T-helper 2 cell treated with Interferon-gamma antibody and Interleukin-4, amounts not matched to agents 5 μg/mL and 100 μg/mL, for 36 hours (primary cell): ENCODE measurements around the gene TP53RK.

Experiments used
- DNase-seq: peaks from one replicate; pipeline ENCODE4 v3.0.0; 2021; ENCODE audit warnings: low spot score
- H3K27ac Mint-ChIP-seq: one replicate; pipeline ENCODE4 v1.8.0; 2021; ENCODE audit warnings: mild to moderate bottlenecking, mixed read lengths
- H3K27me3 Mint-ChIP-seq: one replicate; pipeline ENCODE4 v1.8.0; 2021; ENCODE audit warnings: low read depth, mixed read lengths
- H3K36me3 Mint-ChIP-seq: one replicate; pipeline ENCODE4 v1.8.0; 2021; ENCODE audit warnings: low read depth, mixed read lengths
- H3K4me1 Mint-ChIP-seq: one replicate; pipeline ENCODE4 v1.8.0; 2021; ENCODE audit warnings: low read depth, mixed read lengths
- H3K4me3 Mint-ChIP-seq: one replicate; pipeline ENCODE4 v1.8.0; 2022; ENCODE audit warnings: mild to moderate bottlenecking, moderate library complexity, mixed read lengths
- H3K9me3 Mint-ChIP-seq: one replicate; pipeline ENCODE4 v1.8.0; 2021; ENCODE audit warnings: mixed read lengths

The TP53RK gene

DNA sequence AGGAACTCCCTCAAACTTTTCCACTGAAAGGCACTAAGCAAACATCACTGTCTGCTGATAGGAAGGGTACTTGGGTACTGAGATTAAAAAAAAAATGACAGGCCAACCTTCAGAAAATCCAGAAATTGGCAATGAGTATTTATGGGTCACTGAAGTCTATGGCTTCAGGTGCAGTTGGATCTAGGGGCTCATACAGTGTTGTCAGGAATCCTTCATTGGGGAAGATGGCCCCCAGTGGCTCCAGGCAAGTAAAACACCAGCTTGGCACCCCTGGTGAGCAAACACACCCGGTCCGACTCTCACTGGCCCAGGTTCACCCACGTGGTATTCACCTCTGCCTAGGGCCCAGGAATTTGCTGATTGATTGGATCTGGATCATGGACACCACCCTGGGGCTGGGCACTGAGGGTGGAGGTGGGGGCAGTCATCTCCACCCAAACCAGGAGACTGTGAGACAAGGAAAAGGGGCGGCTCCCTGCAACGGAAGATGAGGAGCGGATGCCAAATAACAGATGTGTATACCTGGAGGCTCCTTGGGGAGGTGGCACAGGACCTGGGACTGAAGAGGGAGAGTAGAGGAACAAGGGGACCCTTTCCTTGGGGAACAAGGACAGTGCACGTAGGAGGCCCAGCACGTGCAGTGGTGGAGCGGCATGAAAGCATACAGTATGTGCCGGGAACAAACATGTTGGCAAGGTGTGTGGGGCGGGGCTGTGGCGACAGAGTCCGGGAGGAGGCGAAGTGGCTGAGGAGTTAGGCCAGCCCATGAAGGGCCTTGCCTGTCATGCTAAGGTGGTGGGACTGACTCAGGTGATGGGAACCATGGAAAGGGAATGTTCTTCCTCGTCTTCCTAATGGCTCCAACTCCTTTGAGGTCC, 25.0 kb upstream of the TP53RK start:
- H3K4me3 Mint-ChIP-seq, result no peak overlapping the region
- H3K27me3 Mint-ChIP-seq, result peaks cover 26% of the 10 kb centered on the region
- no peak overlapping the region for H3K27ac Mint-ChIP-seq
- DNase-seq, result no peak
- H3K4me1 Mint-ChIP-seq, result peaks cover 3% of the 10 kb centered on the region
- H3K9me3 Mint-ChIP-seq, result no peaks in the 10 kb centered on the region
- H3K36me3 Mint-ChIP-seq, result no peaks in the 10 kb centered on the region

DNA sequence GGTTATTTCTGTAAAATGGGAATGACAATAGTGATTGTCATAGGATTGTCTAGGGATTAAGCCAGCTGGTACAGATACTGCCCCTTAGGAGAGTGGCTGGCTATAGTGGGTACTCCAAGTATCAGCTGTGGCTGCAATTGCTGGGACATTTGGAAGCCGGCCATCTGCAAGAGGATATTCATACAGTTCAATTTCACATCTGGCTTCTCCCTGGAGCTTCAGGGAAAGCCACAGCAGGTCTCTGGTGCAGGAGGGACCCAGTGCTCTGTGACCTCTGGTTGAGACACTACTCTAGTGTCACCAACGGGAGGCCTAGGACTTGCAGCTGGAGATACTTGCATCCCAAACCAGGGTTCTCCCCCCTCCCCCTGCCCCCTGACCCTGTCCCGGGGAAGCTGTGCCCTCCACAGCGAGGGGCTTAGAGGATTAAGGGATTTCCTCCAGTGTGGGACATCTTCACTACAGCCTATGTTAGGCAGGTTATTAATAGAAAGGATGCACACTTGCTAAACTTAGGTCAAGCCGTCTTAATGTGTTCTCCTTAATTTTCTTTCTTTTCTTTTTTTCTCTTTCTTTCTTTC, 22.9 kb upstream of the TP53RK start:
- Mint-ChIP-seq H3K4me1 (peaks cover 6% of the 10 kb centered on the region), H3K4me3 (no peak overlapping the region), H3K36me3 (no peaks in the 10 kb centered on the region), H3K27ac (no peak overlapping the region), H3K27me3 (peaks cover 43% of the 10 kb centered on the region), H3K9me3 (no peaks in the 10 kb centered on the region)
- no peak for DNase-seq

DNA sequence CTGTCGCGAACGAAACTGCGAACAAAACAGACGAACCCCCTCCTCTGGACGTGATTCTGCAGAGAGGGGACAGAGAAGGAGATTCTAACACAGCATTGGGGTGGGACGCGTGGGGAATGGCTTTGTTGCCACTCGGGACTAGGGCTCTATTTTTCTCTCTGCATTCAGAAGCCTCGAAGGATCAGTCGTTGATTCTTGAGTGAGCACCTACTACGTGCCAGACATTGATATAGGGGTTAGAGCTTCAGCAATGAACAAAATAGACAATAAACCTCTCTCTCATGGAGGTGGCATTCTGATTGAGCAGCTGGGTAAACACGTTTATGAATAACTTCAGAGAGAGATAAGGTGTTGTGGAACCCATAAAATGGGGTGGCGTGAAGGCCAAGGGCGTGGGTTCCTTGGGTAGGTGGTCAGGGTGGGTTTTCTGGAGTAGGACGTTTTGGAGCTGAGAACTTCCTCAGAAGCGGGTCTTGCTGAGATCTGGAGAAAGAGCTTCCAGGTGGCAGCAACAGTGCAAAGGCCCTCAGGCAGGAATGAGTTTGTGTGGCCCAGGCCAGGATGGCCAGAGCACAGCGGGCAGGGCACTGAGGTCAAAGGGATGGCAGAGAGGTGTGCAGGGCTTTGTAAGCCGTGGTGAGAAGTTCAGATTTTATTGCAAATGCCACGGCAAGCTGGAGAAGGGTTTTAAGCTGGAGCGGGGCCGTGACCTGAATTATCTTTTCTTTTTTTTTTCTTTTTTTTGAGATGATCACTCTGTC, 21.1 kb upstream of the TP53RK start:
- peaks cover 4% of the 10 kb centered on the region for H3K9me3 Mint-ChIP-seq
- H3K27me3 Mint-ChIP-seq, result peaks cover 53% of the 10 kb centered on the region
- H3K4me1 Mint-ChIP-seq, result peaks cover 6% of the 10 kb centered on the region
- H3K4me3 Mint-ChIP-seq, result peak overlapping the region; percentile 48
- no peak overlapping the region for H3K27ac Mint-ChIP-seq
- no peak for DNase-seq
- no peaks in the 10 kb centered on the region for H3K36me3 Mint-ChIP-seq

DNA sequence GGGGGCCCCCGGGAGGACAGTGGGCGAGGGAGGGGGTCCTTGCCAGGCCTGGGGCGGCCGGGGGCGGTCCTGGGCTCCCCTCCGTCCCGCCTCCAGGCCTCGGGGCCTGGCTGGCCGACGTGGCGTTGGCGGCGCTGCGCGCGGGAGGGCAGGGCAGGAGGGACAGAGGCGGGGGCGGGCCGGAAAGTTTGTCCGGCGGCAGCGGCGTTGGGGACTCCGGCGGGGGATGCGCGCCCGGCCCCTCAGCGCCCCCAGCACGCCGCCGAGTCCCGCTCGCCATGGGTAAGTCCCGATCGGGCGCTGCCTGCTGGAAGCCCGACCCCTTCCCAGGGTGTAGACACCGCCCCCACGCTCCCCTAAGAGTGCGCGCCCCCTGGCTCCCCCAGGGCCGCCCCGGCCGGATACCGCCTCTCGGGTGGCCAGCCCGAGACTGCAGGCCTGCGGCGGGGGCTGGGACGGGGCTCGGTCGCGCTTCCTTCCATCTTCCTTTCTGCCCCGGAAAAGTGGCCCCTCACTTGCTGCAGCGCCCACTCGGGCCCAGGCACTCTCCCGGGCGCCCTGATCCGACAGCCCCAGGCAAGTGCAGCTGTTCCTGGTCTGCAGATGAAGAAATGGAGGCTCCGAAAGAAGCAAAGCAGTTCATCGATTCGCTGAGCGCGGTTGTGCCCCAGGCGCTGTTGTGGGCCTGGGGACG, 20.4 kb upstream of the TP53RK start, which contains the start of gene SLC2A10:
Gene SLC2A10 (plus strand): TSS at position 191 of the 694 bp plus-strand sequence. CDS start 88 bp downstream, at position 279.
- Mint-ChIP-seq H3K27ac (no peak within 1 kb of the TSS), H3K27me3 (peaks cover 54% of the 10 kb centered on the region), H3K4me1 (peaks cover 6% of the 10 kb centered on the region), H3K9me3 (peaks cover 4% of the 10 kb centered on the region), H3K4me3 (peak within 1 kb of the TSS; percentile 48), H3K36me3 (no peaks in the 10 kb centered on the region)
- DNase-seq, result no peak

DNA sequence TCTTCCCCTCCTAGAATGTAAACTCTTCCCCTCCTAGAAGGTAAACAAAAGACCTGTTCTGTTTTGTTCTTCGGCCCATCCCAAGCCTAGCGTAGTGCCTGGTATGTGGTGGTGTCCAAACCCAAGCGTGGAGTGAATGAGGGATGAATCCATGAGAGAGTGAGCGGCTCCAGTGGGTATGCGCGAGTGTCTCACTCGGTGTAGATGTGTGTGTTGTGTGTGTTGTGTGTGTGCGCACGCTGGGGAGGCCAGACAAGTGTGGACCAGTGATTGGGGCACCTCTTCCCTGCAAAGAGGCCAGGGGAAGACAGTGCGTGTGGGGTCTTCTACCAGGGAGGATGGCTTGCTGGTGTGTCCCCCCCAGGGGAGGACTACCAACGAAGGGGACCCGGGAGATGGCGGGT, 19.8 kb upstream of the TP53RK start:
- Mint-ChIP-seq H3K9me3 (peaks cover 4% of the 10 kb centered on the region), H3K27ac (no peak overlapping the region), H3K27me3 (peaks cover 57% of the 10 kb centered on the region), H3K36me3 (no peaks in the 10 kb centered on the region), H3K4me3 (peak overlapping the region; percentile 33), H3K4me1 (peaks cover 6% of the 10 kb centered on the region)
- DNase-seq, result no peak

DNA sequence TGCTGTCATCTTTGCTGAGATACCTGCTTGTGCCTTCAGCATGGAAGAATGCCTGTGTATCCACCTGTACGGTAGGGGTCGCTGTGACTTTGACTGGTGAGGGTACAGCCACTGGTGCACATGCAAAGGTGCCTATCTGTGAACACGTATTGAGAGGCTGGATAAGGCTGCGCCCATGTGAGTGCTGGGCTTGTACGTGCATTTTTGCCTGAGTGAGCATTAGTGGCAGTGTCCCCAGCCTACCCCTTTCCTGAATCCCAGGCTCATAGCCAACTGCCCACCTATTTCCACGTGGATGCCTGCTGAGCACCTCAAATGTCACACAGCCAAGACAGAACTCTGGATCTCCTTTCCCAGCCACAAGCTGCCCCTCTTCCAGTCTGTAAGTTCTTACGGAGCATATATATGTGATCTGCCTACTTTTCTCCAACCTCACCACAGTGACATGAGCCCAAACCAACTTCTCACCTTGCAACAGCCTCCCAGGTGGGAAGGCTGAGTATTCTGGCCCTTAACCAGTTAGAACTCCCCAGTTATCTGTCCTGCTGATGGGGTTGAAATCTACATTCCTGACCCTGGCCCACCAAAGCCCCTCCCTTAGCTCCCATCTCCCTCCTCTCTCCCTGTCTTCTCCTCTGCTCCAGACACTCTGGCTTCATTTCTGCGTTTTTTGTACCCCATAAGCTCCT, 19.1 kb upstream of the TP53RK start:
- Mint-ChIP-seq H3K36me3 (no peaks in the 10 kb centered on the region), H3K4me1 (peaks cover 6% of the 10 kb centered on the region), H3K9me3 (peaks cover 4% of the 10 kb centered on the region), H3K4me3 (no peak overlapping the region), H3K27me3 (peaks cover 59% of the 10 kb centered on the region), H3K27ac (no peak overlapping the region)
- DNase-seq, result no peak

DNA sequence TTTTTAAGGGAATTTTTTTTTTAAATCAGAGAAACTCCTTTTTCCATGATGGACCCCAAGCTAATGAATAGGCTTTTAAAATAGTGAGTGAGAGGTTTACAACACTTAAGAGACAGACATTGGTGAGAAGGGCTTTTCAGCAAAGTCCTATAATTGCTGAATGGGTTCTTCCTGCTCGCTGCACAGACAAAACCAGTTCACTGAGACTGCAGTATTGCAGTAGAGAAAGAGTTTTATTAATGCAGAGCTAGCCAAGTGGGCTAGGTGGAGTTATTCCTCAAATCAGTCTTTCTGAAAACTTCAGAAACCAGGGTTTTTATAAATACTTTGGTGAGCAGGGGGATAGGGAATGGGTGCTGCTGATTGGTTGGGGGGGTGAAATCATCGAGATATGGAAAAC, 17.0 kb upstream of the TP53RK start:
- H3K36me3 Mint-ChIP-seq, result no peaks in the 10 kb centered on the region
- no peak overlapping the region for H3K27ac Mint-ChIP-seq
- H3K27me3 Mint-ChIP-seq, result peaks cover 52% of the 10 kb centered on the region
- H3K4me3 Mint-ChIP-seq, result no peak overlapping the region
- peaks cover 4% of the 10 kb centered on the region for H3K9me3 Mint-ChIP-seq
- H3K4me1 Mint-ChIP-seq, result peaks cover 6% of the 10 kb centered on the region
- DNase-seq, result no peak

DNA sequence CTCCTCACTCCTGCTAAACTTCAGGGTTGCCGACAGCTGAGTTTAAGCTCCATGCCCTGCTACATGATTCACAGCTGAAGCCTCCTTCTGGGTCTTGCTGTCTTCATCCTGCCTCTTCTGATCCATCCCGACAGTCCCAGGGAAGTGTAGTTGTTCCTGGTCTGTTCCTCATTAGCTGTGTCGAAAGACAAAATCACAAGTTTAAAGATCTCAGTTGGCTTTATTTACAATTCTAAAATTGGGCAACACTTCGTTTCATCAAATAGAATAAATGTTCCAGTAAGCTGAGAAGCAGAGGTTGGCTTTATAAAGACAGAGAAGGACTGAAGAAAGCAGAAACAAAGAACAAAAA, 16.1 kb upstream of the TP53RK start:
- Mint-ChIP-seq H3K4me3 (no peak overlapping the region), H3K36me3 (no peaks in the 10 kb centered on the region), H3K27ac (no peak overlapping the region), H3K9me3 (peaks cover 4% of the 10 kb centered on the region), H3K4me1 (peaks cover 6% of the 10 kb centered on the region), H3K27me3 (peaks cover 45% of the 10 kb centered on the region)
- DNase-seq, result no peak

DNA sequence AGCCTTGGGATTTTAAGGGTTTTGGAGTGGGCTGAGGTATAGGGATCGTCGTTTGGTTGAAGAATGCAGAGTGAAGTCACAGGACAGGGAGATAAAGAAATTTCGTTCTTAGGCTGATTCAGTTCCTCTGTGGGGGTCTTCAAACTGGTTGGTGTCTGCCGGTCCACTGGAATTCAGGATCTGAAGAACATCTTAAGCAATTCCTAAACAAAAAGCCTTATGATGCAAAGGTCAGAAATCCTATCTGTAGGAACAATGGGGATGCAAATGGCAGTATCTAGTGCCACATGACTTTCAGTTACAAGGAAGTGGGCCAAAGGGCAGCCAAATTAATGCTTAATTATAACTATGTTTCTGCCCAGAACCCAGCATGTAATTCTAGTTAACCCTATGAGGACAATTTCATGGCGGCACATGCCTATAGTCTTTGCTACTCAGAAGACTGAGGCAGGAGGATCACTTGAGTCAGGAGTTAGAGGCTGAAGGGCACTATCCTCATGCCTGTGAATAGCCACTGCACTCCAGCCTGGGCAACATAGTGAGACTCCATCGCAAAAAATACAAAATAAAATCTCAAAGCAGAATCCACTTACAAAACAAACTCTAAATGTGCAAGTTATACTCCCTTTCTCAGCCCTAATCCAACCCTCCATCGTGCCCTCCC, 15.6 kb upstream of the TP53RK start:
- H3K36me3 Mint-ChIP-seq, result no peaks in the 10 kb centered on the region
- H3K9me3 Mint-ChIP-seq, result peaks cover 4% of the 10 kb centered on the region
- DNase-seq, result no peak
- peaks cover 41% of the 10 kb centered on the region for H3K27me3 Mint-ChIP-seq
- no peak overlapping the region for H3K4me3 Mint-ChIP-seq
- H3K4me1 Mint-ChIP-seq, result peaks cover 4% of the 10 kb centered on the region
- no peak overlapping the region for H3K27ac Mint-ChIP-seq

DNA sequence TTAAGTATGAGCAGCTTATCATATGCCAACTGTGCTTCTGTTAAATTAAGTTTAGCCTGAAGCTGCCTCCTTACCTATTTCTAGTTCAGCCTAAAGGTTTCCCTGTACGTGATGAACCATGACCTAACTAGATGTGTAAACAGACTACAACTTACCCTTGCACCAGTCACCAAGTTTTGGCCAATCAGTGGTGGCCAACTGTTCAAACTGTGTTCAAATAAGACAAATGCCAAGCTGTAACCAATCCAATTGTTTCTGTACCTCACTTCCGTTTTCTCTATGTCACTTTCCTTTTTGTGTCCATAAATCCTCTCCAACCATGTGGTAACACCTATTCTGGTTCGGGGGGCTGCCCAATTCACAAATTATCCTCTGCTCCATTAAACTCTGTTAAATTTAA, 14.2 kb upstream of the TP53RK start:
- Mint-ChIP-seq H3K27me3 (peaks cover 36% of the 10 kb centered on the region), H3K27ac (no peak overlapping the region), H3K4me3 (no peak overlapping the region), H3K9me3 (peaks cover 4% of the 10 kb centered on the region), H3K36me3 (no peaks in the 10 kb centered on the region), H3K4me1 (no peaks in the 10 kb centered on the region)
- DNase-seq, result no peak

DNA sequence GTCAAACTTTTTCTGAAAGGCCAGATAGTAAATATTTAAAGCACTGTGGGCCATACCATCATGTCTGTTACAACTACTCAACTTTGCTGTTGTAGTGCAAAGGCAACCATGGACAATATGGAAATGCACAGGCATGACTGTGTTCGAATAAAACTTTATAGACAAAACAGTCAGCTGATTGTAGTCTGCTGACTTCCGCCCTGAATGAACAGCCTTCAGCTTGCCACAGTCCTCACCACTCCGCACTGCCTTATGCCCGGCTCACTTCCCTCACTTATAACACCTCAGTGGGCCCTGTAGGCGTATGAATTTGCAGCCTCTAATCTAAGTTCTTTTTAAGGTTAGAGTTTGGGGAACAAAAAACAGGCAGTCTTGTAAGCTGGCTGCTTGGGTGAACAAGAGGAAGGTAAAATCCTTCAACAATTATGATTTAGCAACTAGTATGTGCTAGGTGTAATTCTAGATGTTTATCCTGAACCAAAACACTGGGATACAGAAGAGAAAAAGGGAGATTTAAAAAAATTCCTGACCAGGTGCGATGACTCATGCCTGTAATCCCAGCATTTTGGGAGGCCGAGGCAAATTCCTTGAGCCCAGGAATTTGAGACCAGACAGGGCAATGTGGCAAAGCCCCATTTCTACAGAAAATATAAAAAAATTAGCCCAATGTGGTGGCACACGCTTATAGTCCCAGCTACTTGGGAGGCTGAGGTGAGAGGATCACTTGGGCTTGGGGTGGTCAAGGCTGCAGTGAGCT, 13.4 kb upstream of the TP53RK start:
- DNase-seq, result no peak
- peaks cover 4% of the 10 kb centered on the region for H3K9me3 Mint-ChIP-seq
- no peak overlapping the region for H3K27ac Mint-ChIP-seq
- H3K4me3 Mint-ChIP-seq, result no peak overlapping the region
- no peaks in the 10 kb centered on the region for H3K4me1 Mint-ChIP-seq
- peaks cover 31% of the 10 kb centered on the region for H3K27me3 Mint-ChIP-seq
- no peaks in the 10 kb centered on the region for H3K36me3 Mint-ChIP-seq

DNA sequence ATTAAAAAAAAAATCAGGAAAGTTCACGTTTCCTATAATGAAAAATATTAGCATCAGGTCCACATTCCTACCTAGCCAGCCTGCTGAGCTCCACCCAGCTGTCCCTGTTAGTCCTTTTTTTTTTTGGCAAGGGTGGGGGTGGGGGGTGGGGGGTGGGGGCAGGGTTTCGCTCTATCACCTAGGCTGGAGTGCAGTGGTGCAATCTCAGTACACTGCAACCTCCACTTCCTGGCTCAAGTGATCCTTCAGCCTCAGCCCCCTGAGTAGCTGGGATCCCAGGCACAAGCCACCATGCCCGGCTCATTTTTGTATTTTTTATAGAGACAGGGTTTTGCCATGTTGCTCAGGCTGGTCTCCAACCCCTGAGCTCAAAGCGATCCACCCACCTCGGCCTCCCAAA, 12.7 kb upstream of the TP53RK start:
- H3K9me3 Mint-ChIP-seq, result peaks cover 4% of the 10 kb centered on the region
- H3K27ac Mint-ChIP-seq, result no peak overlapping the region
- no peaks in the 10 kb centered on the region for H3K36me3 Mint-ChIP-seq
- H3K4me3 Mint-ChIP-seq, result no peak overlapping the region
- H3K27me3 Mint-ChIP-seq, result peaks cover 27% of the 10 kb centered on the region
- DNase-seq, result no peak
- H3K4me1 Mint-ChIP-seq, result no peaks in the 10 kb centered on the region
